ENCODE results near the gene DNAH14.

DNA sequence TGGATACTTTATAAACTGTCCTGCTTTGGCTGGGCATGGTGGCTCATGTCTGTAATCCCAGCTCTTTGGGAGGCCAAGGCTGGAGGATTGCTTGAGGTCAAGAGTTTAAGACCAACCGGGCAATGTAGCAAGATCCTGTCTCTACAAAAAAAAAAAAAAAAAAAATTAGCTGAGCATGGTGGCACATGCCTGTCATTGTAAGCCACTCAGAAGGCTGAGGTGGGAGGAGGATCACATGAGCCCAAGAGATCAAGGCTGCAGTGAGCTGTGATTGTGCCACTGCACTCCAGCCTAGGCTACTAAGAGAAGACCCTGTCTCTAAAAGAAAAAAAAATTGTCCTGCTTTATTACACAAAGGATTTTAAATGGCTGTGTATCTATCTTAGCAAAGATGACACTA, 403.2 kb downstream of the DNAH14 start:
- TF ChIP-seq GATA2 (IDR thresholded peaks at IDR 0.05; ENCODE audit: low read depth, low read length) (no peak), GATA3 (IDR thresholded peaks at IDR 0.05; ENCODE audit: low read depth, low read length) (no peak)
